Measurements from ENCODE around the gene NEXN. TPM values are rescaled to one million over a fixed set of nuclear protein-coding genes. Genes with fewer than 3 reads are reported as not detected.

The NEXN gene
- total and polyA plus RNA-seq, 2 of the 13 experiments (the other 11 are each of a cell fraction or from before 2014, with no cell fraction given) = 0.07 to 0.97 TPM

DNA sequence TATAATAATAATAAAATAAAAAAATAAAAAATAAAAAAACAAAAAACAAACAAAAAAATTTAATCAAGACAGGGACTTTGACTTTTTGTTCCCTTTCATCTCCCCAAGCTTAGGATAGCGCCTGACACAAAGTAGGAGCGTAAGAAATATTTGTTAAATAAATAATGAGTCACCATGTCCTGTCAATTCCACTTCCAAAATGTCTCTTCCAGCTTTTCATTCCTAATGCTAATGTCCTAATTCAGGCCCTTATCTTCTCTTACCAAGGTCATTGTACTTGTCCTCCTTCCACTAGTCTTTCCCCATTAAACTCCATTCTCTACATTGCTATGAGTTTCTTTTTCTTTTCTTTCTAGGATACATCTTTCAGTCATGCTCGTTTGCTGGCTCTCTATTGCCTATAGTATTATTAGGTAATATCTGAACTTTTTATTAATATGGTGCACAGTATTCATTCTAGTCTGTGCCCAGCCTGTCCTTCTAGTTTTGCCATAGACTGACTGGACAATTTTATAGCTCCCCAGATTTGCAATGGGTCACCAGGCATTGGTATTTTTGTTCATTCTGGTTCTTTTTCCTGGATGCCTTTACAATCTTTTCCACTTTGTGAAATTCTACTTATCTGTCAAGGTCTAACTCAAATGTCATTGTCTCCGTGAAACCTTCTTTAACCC, 11.4 kb downstream of the NEXN start (continued):
- no peak for TF ChIP-seq TP53 (CRISPR knock-in tag; conservative IDR thresholded peaks at IDR 0.05)
- no peak for TF ChIP-seq ZFP62 (CRISPR knock-in tag; IDR thresholded peaks at IDR 0.05)

DNA sequence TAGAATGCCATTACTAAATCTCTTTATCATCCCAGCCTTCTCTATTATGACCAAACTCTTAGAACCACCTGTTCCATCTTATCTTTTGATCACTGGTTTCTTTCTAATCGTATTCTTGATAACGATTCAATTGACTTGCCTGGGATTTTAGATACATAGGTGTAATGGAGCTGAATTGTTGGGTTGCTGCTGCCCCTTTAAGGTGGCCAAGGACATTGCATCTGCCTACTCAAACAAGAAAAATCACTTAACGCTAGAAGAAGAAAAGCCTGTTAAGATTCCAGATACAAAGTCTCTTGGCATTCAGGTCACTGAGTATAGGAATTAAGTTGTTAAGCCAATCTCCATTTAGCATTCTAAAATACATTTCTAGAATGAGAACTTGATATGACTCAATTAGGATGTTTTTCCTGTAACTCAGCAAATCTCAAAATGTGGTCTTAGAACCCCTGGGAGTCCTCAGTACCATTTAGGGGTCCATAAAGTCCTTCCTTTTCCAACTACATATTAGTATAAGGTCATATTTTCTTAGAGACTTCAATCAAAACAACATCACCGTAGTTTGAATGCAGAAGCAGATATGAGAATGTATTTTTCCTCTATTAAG, 12.4 kb downstream of the NEXN start:
- no peaks in the 10 kb centered on the region for H3K36me3 ChIP-seq (replicated peaks in 1 of 2; ENCODE audit: control insufficient read depth in 1 of 2, insufficient read depth in 2 of 2, low read length in 2 of 2)
- intact Hi-C loops (cut with micrococcal nuclease; ENCODE audit: unreplicated experiment) = no loop called here
- POLR2A ChIA-PET = no interaction called here
- no peaks in the 10 kb centered on the region for H3K9me3 ChIP-seq (ENCODE audit: low read length)
- BruUV-seq (replicated peaks) = no TSS peak
- H3K4me3 ChIP-seq (replicated peaks in 1 of 3; ENCODE audit: insufficient read depth in 1 of 3, low read depth in 2 of 3, low read length in 3 of 3) = no peak overlapping the region
- H2AFZ ChIP-seq (ENCODE audit: low read length) = no peak overlapping the region
- CTCF ChIA-PET (ENCODE audit: low intra/inter-chr PET ratio, low total read pairs) = interaction anchor here (0.7 to 1.5 kb wide), 2 partner anchors 76 to 367 kb away, joined by 3 read pairs; no protein-coding TSS in a partner anchor
- peak; percentile 42 for DNase-seq (ENCODE audit: low spot score)
- in situ Hi-C loops (cut with HindIII; ENCODE audit: extremely low pct_ligation_motif_present, low pct_unique_long_range_greater_than_20kb) = no loop called here
- TF ChIP-seq, protein P1, sequence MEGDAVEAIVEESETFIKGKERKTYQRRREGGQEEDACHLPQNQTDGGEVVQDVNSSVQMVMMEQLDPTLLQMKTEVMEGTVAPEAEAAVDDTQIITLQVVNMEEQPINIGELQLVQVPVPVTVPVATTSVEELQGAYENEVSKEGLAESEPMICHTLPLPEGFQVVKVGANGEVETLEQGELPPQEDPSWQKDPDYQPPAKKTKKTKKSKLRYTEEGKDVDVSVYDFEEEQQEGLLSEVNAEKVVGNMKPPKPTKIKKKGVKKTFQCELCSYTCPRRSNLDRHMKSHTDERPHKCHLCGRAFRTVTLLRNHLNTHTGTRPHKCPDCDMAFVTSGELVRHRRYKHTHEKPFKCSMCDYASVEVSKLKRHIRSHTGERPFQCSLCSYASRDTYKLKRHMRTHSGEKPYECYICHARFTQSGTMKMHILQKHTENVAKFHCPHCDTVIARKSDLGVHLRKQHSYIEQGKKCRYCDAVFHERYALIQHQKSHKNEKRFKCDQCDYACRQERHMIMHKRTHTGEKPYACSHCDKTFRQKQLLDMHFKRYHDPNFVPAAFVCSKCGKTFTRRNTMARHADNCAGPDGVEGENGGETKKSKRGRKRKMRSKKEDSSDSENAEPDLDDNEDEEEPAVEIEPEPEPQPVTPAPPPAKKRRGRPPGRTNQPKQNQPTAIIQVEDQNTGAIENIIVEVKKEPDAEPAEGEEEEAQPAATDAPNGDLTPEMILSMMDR (CRISPR knock-in tag; IDR thresholded peaks at IDR 0.05) = peak; percentile 69
- TF ChIP-seq, protein P2, sequence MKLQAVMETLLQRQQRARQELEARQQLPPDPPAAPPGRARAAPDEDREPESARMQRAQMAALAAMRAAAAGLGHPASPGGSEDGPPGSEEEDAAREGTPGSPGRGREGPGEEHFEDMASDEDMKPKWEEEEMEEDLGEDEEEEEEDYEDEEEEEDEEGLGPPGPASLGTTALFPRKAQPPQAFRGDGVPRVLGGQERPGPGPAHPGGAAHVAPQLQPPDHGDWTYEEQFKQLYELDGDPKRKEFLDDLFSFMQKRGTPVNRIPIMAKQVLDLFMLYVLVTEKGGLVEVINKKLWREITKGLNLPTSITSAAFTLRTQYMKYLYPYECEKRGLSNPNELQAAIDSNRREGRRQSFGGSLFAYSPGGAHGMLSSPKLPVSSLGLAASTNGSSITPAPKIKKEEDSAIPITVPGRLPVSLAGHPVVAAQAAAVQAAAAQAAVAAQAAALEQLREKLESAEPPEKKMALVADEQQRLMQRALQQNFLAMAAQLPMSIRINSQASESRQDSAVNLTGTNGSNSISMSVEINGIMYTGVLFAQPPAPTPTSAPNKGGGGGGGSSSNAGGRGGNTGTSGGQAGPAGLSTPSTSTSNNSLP (IDR thresholded peaks at IDR 0.05; ENCODE audit: low read depth, low read length) = no peak
- peak; percentile 34; the same call in 1 of the 2 replicates for TF ChIP-seq SMC3 (IDR thresholded peaks at IDR 0.05; ENCODE audit: low read length)
- peak; percentile 81 for TF ChIP-seq STAG1 (CRISPR knock-in tag; IDR thresholded peaks at IDR 0.05)
- 0 out of 2 replicates have a peak, but pooled peaks have one; percentile 33 for TF ChIP-seq RAD21 (CRISPR knock-in tag; IDR thresholded peaks at IDR 0.05)
- no peaks in the 10 kb centered on the region for H4K20me1 ChIP-seq (ENCODE audit: insufficient read depth, low read length)
- H3K4me2 ChIP-seq (ENCODE audit: low read depth, low read length) = no peak overlapping the region
- H3K27me3 ChIP-seq (ENCODE audit: control insufficient read depth in 1 of 2, insufficient read depth in 2 of 2, low read length in 2 of 2) = no peaks in the 10 kb centered on the region
- no peaks in the 10 kb centered on the region for H3K79me2 ChIP-seq (ENCODE audit: insufficient read depth, low read length)
- peak; percentile 81 for ATAC-seq
- FAIRE-seq = peak; percentile 32
- 23% methylated on average over 4 of the region's 4 CpGs for WGBS (ENCODE audit: low lambda C conversion rate)
- peaks cover 15% of the 10 kb centered on the region for H3K4me1 ChIP-seq (ENCODE audit: insufficient read depth, low read length)
- H3K9ac ChIP-seq (ENCODE audit: insufficient read depth, low read depth, low read length) = no peak overlapping the region
- H3K27ac ChIP-seq (ENCODE audit: extremely low read length, insufficient read depth, low read length) = no peak overlapping the region

Data from HepG2 (cell line).